GM12864 (cell line): ENCODE measurements around the gene MYL10.

ENCODE experiments used
- DNase-seq: peaks from one replicate; pipeline ENCODE4 v3.0.0-alpha.2; 2011; ENCODE audit warnings: low read depth
- H3K4me3 ChIP-seq: 2 replicates; pipeline ENCODE4 v1.5.1; 2011; ENCODE audit warnings: mild to moderate bottlenecking, low read depth, low read length, control low read depth
- CTCF ChIP-seq: IDR thresholded peaks from 2 replicates; pipeline ENCODE4 v1.5.1; 2011; ENCODE audit warnings: low read depth, mild to moderate bottlenecking, moderate library complexity, low read length, control low read depth, inconsistent platforms; ENCODE audit errors: missing control alignments

MYL10 gene

GRCh38 chr7:101626758-101627157 is 2.3 kb downstream of the MYL10 start:
- TF ChIP-seq CTCF = no peak
- no peak overlapping the region for H3K4me3 ChIP-seq
- DNase-seq = no peak

- no peak for DNase-seq
- H3K4me3 ChIP-seq = no peak overlapping the region
- no peak for TF ChIP-seq CTCF
Observed at GRCh38 chr7:101626069-101626671, 2.9 kb downstream of the MYL10 start.

GRCh38 chr7:101625031-101625791 is 3.9 kb downstream of the MYL10 start:
- TF ChIP-seq CTCF = no peak
- H3K4me3 ChIP-seq = no peak overlapping the region
- no peak for DNase-seq

GRCh38 chr7:101624246-101625001 is 4.7 kb downstream of the MYL10 start:
- H3K4me3 ChIP-seq = no peak overlapping the region
- DNase-seq = no peak
- TF ChIP-seq CTCF = no peak

DNA sequence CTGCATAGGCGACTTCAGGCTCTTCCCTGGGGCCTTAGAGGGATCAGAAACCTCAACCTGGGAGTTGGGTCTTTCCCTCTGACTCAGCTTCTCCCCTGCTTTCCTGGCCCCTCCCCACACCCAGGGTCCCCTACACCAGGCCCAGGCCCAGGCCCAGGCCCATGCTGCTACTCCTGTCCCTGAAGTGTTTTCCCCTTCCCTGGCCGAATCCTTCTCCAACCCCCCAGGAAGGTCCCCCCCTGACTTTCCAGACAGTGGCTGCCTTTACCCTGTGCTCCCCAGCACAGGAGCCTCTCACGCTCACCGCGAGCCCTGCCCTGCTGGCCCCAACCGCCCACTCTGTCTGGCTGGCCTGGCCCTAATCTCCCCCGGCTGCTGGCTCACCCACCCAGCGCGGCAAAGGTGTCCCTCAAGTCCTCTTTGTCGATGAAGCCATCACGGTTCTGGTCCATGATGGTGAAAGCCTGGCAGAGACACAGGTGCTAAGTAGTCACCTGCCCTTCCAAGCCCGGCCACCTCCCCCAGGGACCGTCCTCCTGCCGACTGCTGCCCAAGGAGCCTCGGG is 6.4 kb downstream of the MYL10 start:
- no peak for DNase-seq
- no peak for TF ChIP-seq CTCF
- H3K4me3 ChIP-seq = no peak overlapping the region

DNA sequence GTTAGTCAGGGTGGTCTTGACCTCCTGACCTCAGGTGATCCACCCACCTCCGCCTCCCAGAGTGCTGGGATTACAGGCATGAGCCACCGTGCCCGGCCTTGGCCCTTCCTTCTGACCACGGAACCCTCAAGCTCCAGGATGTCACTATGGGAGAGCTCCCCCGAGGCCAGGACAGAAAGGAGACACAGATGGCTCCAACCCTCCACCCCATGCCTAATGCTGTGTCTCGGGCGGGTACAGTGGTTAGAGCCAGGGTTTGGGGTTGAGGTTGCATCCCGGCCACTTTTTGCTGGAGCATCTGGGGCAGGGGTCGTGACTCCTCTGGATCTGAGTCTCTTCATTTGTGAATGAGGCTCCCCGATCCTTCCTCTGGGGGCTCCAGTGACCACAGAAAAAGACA is 8.1 kb downstream of the MYL10 start:
- H3K4me3 ChIP-seq = no peak overlapping the region
- no peak for TF ChIP-seq CTCF
- no peak for DNase-seq
